Naive thymus-derived CD4-positive, alpha-beta T cell (primary cell): ENCODE measurements around the gene IARS2. TPM values are rescaled to one million over a fixed set of nuclear protein-coding genes. Genes with fewer than 3 reads are reported as not detected.

Experiments used
- ATAC-seq: fragments of 150-1000 bp; cut with Tn5 transposase; 2 replicates; pipeline ENCODE4 v1.10.0; 2021; ENCODE audit warnings: mild to moderate bottlenecking, moderate library complexity
- CTCF ChIA-PET: fragments of 350-600 bp; sonication (Branson Sonifier 250); formaldehyde crosslinking; loops from one replicate; lab custom pipeline; 2021; ENCODE audit warnings: antibody characterized with exemption; lab: Charles Lee
- POLR2A ChIA-PET: fragments of 350-600 bp; sonication (Branson Sonifier 250); formaldehyde crosslinking; loops from one replicate; lab custom pipeline; 2021; ENCODE audit warnings: antibody characterized with exemption, inconsistent platforms; lab: Charles Lee
- DNase-seq, 9 donors: peaks; one replicate each; pipeline versions ENCODE4 v3.0.0 to v3.0.0-alpha.2; 2020 to 2022; ENCODE audit warnings: mixed read lengths in 1 of 9
- H3K27ac ChIP-seq: one replicate; pipeline ENCODE4 v1.7.0; 2013; ENCODE audit warnings: mild to moderate bottlenecking, low read depth, low read length, moderate library complexity
- H3K27me3 ChIP-seq, 2 donors: one replicate each; pipeline ENCODE4 v1.7.0; 2013; ENCODE audit warnings: low read length in 2 of 2, mild to moderate bottlenecking in 2 of 2, moderate library complexity in 2 of 2; ENCODE audit not compliant: control insufficient read depth in 2 of 2, insufficient read depth in 2 of 2
- H3K36me3 ChIP-seq, 3 experiments: 1 replicate in 2 of 3; 2 replicates in 1 of 3; pipeline ENCODE4 v1.7.0; 2013; ENCODE audit warnings: low read length in 3 of 3, mild to moderate bottlenecking in 3 of 3, moderate library complexity in 1 of 3; ENCODE audit not compliant: insufficient read depth in 3 of 3, control insufficient read depth in 2 of 3
- H3K4me1 ChIP-seq, 2 donors: one replicate each; pipeline ENCODE4 v1.7.0; 2013; ENCODE audit warnings: low read length in 2 of 2, mild to moderate bottlenecking in 2 of 2, moderate library complexity in 1 of 2; ENCODE audit not compliant: control insufficient read depth in 2 of 2, insufficient read depth in 2 of 2
- H3K4me3 ChIP-seq: 2 replicates; pipeline ENCODE4 v1.7.0; 2013; ENCODE audit warnings: mild to moderate bottlenecking, low read length
- H3K9me3 ChIP-seq, 3 experiments: 1 replicate in 2 of 3; 2 replicates in 1 of 3; pipeline ENCODE4 v1.7.0; 2013; ENCODE audit warnings: low read length in 3 of 3; ENCODE audit not compliant: control insufficient read depth in 2 of 3
- H3K27ac Mint-ChIP-seq, 9 donors: one replicate each; pipeline ENCODE4 v1.8.0; 2020 to 2022; ENCODE audit warnings: mixed read lengths in 9 of 9, mild to moderate bottlenecking in 8 of 9, moderate library complexity in 5 of 9, inconsistent platforms in 2 of 9
- H3K27me3 Mint-ChIP-seq, 5 donors: one replicate each; pipeline ENCODE4 v1.8.0; 2021 to 2022; ENCODE audit warnings: mixed read lengths in 5 of 5, mild to moderate bottlenecking in 1 of 5
- H3K36me3 Mint-ChIP-seq, 5 donors: one replicate each; pipeline ENCODE4 v1.8.0; 2020 to 2022; ENCODE audit warnings: mixed read lengths in 5 of 5, mild to moderate bottlenecking in 3 of 5, inconsistent platforms in 1 of 5
- H3K4me1 Mint-ChIP-seq, 7 donors: one replicate each; pipeline ENCODE4 v1.8.0; 2020 to 2022; ENCODE audit warnings: mixed read lengths in 7 of 7, mild to moderate bottlenecking in 3 of 7, inconsistent platforms in 1 of 7
- H3K4me3 Mint-ChIP-seq, 10 donors: one replicate each; pipeline ENCODE4 v1.8.0; 2020 to 2022; ENCODE audit warnings: mild to moderate bottlenecking in 10 of 10, mixed read lengths in 10 of 10, moderate library complexity in 6 of 10, inconsistent platforms in 2 of 10
- H3K9me3 Mint-ChIP-seq, 11 donors: one replicate each; pipeline ENCODE4 v1.8.0; 2020 to 2022; ENCODE audit warnings: mixed read lengths in 11 of 11, mild to moderate bottlenecking in 4 of 11, inconsistent platforms in 1 of 11, moderate library complexity in 1 of 11
- intact Hi-C, 2 donors: fragments of 100-400 bp; cut with micrococcal nuclease; formaldehyde crosslinking; loops; one replicate each; pipeline ENCODE4 v1.15.1; 2023
- polyA plus RNA-seq, 2 donors: library from polyadenylated mRNA; unstranded; fragments of 300-500 nt; fragmentation: Illumina TruSeq; gene quantifications; one replicate each; pipeline ENCODE4 v1.2.3, GENCODE V29; 2021
- total RNA-seq, 6 experiments: library from RNA in 5 of 6; stranded (reverse) in 5 of 6; gene quantifications; 1 replicate in 5 of 6; 2 replicates in 1 of 6; pipeline ENCODE4 v1.2.3 and lab custom pipeline; 2021 to 2026

IARS2 gene
- total and polyA plus RNA-seq, 7 experiments from 2014 or later: 27.2 to 85.1 (median 45.8) TPM

GRCh38 chr1:220056374-220056773, 37.6 kb upstream of the IARS2 start:
- DNase-seq (no peak), ATAC-seq (peak; percentile 67)
- Histone ChIP-seq H3K36me3 (peaks cover 0 to 16% (median 4%) of the 10 kb centered on the region in 3 experiments), H3K27me3 (no peaks in the 10 kb centered on the region), H3K4me3 (no peak overlapping the region), H3K27ac (no peak overlapping the region), H3K9me3 (no peaks in the 10 kb centered on the region), H3K4me1 (peaks cover 0 to 15% of the 10 kb centered on the region in 2 donors)
- intact Hi-C loops: no loop called here
- Mint-ChIP-seq H3K36me3 (peaks cover 1 to 21% (median 7%) of the 10 kb centered on the region in 5 donors), H3K9me3 (no peaks in the 10 kb centered on the region), H3K27me3 (no peaks in the 10 kb centered on the region), H3K27ac (peak overlapping the region in 3 of 9 donors; percentile 3 to 22 (median 14)), H3K4me3 (peak overlapping the region in 1 of 10 donors; percentile 12), H3K4me1 (peaks cover 0 to 8% (median 0%) of the 10 kb centered on the region in 7 donors)
- ChIA-PET POLR2A (no interaction called here), CTCF (no interaction called here)

GRCh38 chr1:220060876-220061275, 33.1 kb upstream of the IARS2 start:
- ChIA-PET POLR2A (interaction anchor here (0.6 kb wide), 1 partner anchor 10 kb away, joined by 4 read pairs; no protein-coding TSS in a partner anchor), CTCF (no interaction called here)
- Histone ChIP-seq H3K9me3 (no peaks in the 10 kb centered on the region), H3K27me3 (no peaks in the 10 kb centered on the region), H3K36me3 (peaks cover 4 to 41% (median 5%) of the 10 kb centered on the region in 3 experiments), H3K4me3 (no peak overlapping the region), H3K4me1 (peaks cover 0 to 14% of the 10 kb centered on the region in 2 donors), H3K27ac (no peak overlapping the region)
- Mint-ChIP-seq H3K36me3 (peaks cover 10 to 42% (median 30%) of the 10 kb centered on the region in 5 donors), H3K4me3 (no peak overlapping the region), H3K4me1 (peaks cover 0 to 7% (median 0%) of the 10 kb centered on the region in 7 donors), H3K27me3 (no peaks in the 10 kb centered on the region), H3K9me3 (peaks cover 0 to 5% (median 0%) of the 10 kb centered on the region in 11 donors), H3K27ac (no peak overlapping the region)
- DNase-seq (no peak), ATAC-seq (no peak)
- intact Hi-C loops: no loop called here

- Histone ChIP-seq H3K27ac (no peak overlapping the region), H3K36me3 (peaks cover 4 to 53% (median 5%) of the 10 kb centered on the region in 3 experiments), H3K9me3 (no peaks in the 10 kb centered on the region), H3K4me3 (no peak overlapping the region), H3K4me1 (no peaks in the 10 kb centered on the region), H3K27me3 (no peaks in the 10 kb centered on the region)
- ATAC-seq (no peak), DNase-seq (no peak)
- POLR2A ChIA-PET: no interaction called here
- peaks cover 0 to 5% (median 0%) of the 10 kb centered on the region in 11 donors for H3K9me3 Mint-ChIP-seq
- H3K27me3 Mint-ChIP-seq: no peaks in the 10 kb centered on the region
- CTCF ChIA-PET: no interaction called here
- H3K27ac Mint-ChIP-seq: no peak overlapping the region
- intact Hi-C loops: no loop called here
- no peak overlapping the region for H3K4me3 Mint-ChIP-seq
- peaks cover 10 to 41% (median 27%) of the 10 kb centered on the region in 5 donors for H3K36me3 Mint-ChIP-seq
- no peaks in the 10 kb centered on the region for H3K4me1 Mint-ChIP-seq
Measured at GRCh38 chr1:220062629-220063028, 31.3 kb upstream of the IARS2 start.

GRCh38 chr1:220067269-220068204, 26.4 kb upstream of the IARS2 start:
- CTCF ChIA-PET: interaction anchor here (0.6 kb wide), 2 partner anchors 117 to 151 kb away, joined by 3 to 4 read pairs; no protein-coding TSS in a partner anchor
- Mint-ChIP-seq H3K9me3 (peaks cover 0 to 3% (median 0%) of the 10 kb centered on the region in 11 donors), H3K27me3 (no peaks in the 10 kb centered on the region), H3K27ac (no peak overlapping the region), H3K4me3 (no peak overlapping the region), H3K4me1 (no peaks in the 10 kb centered on the region), H3K36me3 (peaks cover 12 to 46% (median 26%) of the 10 kb centered on the region in 5 donors)
- Histone ChIP-seq H3K27ac (no peak overlapping the region), H3K4me3 (no peak overlapping the region), H3K4me1 (no peaks in the 10 kb centered on the region), H3K27me3 (no peaks in the 10 kb centered on the region), H3K36me3 (peaks cover 5 to 48% (median 8%) of the 10 kb centered on the region in 3 experiments), H3K9me3 (no peaks in the 10 kb centered on the region)
- ATAC-seq (no peak), DNase-seq (no peak)
- intact Hi-C loops: no loop called here
- POLR2A ChIA-PET: interaction anchor here (0.5 kb wide), 1 partner anchor 32 kb away, joined by 4 read pairs; no protein-coding TSS in a partner anchor

GRCh38 chr1:220076861-220077762, 16.8 kb upstream of the IARS2 start:
- no peak for ATAC-seq
- Histone ChIP-seq H3K4me3 (no peak overlapping the region), H3K4me1 (no peaks in the 10 kb centered on the region), H3K9me3 (no peaks in the 10 kb centered on the region), H3K27me3 (no peaks in the 10 kb centered on the region), H3K36me3 (peaks cover 0 to 19% (median 7%) of the 10 kb centered on the region in 3 experiments), H3K27ac (no peak overlapping the region)
- Mint-ChIP-seq H3K27ac (no peak overlapping the region), H3K27me3 (no peaks in the 10 kb centered on the region), H3K4me3 (no peak overlapping the region), H3K4me1 (peaks cover 0 to 13% (median 7%) of the 10 kb centered on the region in 7 donors), H3K9me3 (no peaks in the 10 kb centered on the region), H3K36me3 (peaks cover 6 to 51% (median 32%) of the 10 kb centered on the region in 5 donors)
- no peak for DNase-seq
- POLR2A ChIA-PET: interaction anchor here (0.6 to 0.7 kb wide), 2 partner anchors 85 to 116 kb away, joined by 3 read pairs; no protein-coding TSS in a partner anchor
- CTCF ChIA-PET: interaction anchor here (1.2 kb wide), 1 partner anchor 32 kb away, joined by 4 read pairs; no protein-coding TSS in a partner anchor
- intact Hi-C loops: no loop called here

- no peak overlapping the region for H3K27ac ChIP-seq
- Mint-ChIP-seq H3K27ac (no peak overlapping the region), H3K9me3 (no peaks in the 10 kb centered on the region), H3K4me1 (peaks cover 0 to 13% (median 7%) of the 10 kb centered on the region in 7 donors), H3K27me3 (no peaks in the 10 kb centered on the region), H3K4me3 (no peak overlapping the region), H3K36me3 (peaks cover 6 to 49% (median 26%) of the 10 kb centered on the region in 5 donors)
- no peaks in the 10 kb centered on the region for H3K27me3 ChIP-seq
- no peak for DNase-seq
- CTCF ChIA-PET: no interaction called here
- H3K9me3 ChIP-seq: no peaks in the 10 kb centered on the region
- POLR2A ChIA-PET: no interaction called here
- H3K4me1 ChIP-seq: no peaks in the 10 kb centered on the region
- H3K4me3 ChIP-seq: no peak overlapping the region
- peaks cover 0 to 11% (median 1%) of the 10 kb centered on the region in 3 experiments for H3K36me3 ChIP-seq
- ATAC-seq: no peak
- intact Hi-C loops: no loop called here
Measured at GRCh38 chr1:220077887-220078286, 16.0 kb upstream of the IARS2 start.
